Measurements from ENCODE around the gene FSD2.

Gene FSD2, protein sequence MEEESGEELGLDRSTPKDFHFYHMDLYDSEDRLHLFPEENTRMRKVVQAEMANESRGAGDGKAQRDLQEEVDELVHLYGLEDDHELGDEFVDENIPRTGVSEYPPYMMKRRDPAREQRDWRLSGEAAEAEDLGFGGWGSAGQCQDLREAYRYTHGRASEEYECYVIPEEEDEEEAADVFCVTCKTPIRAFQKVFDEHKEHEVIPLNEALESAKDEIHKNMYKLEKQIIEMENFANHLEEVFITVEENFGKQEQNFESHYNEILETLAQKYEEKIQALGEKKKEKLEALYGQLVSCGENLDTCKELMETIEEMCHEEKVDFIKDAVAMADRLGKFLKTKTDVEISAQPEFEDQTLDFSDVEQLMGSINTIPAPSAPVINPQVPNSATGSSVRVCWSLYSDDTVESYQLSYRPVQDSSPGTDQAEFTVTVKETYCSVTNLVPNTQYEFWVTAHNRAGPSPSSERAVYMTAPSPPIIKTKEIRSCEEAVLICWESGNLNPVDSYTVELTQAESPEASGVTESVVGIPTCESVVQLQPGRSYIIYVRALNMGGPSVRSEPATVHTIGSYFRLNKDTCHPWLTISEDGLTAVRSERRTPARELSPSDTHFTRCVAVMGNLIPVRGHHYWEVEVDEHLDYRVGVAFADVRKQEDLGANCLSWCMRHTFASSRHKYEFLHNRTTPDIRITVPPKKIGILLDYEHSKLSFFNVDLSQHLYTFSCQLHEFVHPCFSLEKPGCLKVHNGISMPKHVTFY

DNA sequence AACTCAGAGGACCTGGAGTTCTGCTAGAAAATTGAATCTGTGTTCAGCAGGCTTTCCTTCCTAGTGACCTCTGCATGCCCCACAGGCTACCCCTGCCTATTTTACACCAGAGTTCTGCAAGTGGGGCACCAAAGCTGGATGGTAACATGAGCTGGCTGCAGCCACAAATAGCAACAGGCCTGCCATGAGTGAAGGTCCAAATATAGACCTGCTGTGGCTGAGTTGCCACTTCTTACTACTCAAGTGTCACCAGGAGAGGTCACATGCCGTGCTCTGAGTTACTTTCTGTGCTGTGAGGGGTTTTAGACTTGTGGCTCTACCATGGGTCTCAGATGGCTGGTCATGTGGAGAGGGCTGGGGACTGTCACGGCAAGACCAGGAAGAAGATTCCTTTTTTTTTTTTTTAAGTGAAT, at the start of gene FSD2:
FSD2 (minus strand) TSS at position 76 of the 413 bp plus-strand sequence. CDS start 18,679 bp downstream, outside the sequence.
- Histone ChIP-seq H3K27ac (ENCODE audit: low read depth, low read length) (no peak within 1 kb of the TSS), H3K4me1 (ENCODE audit: control insufficient read depth, insufficient read depth, low read length) (peaks cover 7% of the 10 kb centered on the region), H3K27me3 (ENCODE audit: control insufficient read depth, insufficient read depth, low read length) (no peaks in the 10 kb centered on the region), H3K36me3 (ENCODE audit: control insufficient read depth, insufficient read depth, low read length) (no peaks in the 10 kb centered on the region), H3K9ac (ENCODE audit: low read length) (no peak within 1 kb of the TSS), H3K4me3 (ENCODE audit: low read length) (no peak within 1 kb of the TSS)

DNA sequence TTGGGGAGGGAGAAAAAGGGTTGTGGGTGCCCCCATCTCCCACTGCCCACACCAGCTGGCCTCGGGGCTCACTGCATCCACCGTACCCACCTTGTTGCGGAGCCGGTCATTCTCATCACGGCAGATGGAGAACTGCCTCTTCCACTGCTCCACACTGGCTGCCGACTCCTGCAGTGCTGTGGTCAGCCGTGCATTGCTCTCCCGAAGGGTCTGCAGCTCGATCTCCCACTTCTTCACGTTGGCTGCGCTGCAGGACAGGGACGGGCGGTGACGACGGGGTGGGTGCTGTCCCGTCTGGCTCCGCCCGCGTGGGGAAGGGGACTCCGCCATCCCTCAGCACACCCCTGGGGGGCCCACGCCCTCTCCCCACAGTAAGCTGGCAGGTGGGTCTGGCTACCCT, 48.7 kb upstream of the FSD2 start:
- Histone ChIP-seq H3K4me1 (ENCODE audit: control insufficient read depth, insufficient read depth, low read length) (no peaks in the 10 kb centered on the region), H3K9ac (ENCODE audit: low read length) (no peak overlapping the region), H3K4me3 (ENCODE audit: low read length) (no peak overlapping the region), H3K27ac (ENCODE audit: low read depth, low read length) (no peak overlapping the region), H3K27me3 (ENCODE audit: control insufficient read depth, insufficient read depth, low read length) (no peaks in the 10 kb centered on the region), H3K36me3 (ENCODE audit: control insufficient read depth, insufficient read depth, low read length) (peaks cover 3% of the 10 kb centered on the region)

DNA sequence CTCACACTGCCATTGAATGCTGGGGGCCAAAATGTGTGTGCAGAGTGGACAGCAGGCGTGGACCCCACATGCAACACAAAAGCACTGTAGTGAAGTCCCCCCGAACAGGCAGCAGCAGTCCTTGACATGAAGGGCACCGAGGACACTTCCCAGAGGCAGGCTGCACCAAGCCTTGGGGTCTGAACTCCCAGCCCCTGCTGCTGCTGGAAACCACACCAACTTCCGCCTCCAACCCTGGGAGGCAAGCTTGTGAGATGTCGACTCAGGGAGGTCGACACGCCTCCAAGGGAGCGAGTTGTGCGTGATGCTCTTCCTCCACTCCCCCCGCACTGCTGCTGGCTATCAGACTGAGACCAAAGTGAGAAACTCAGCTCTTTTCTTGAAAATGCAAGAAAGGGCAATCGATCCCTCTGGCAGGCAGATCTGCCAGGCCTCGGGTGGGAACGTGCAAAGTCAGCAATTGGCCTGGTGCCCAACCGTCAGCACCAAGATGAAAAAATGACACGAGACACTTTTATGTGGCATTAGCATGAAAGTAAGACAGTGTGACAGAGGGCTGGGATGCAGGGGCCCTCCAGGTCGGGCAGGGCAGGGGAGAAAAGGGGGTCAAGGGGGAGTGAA, 47.2 kb upstream of the FSD2 start:
- Histone ChIP-seq H3K4me1 (ENCODE audit: control insufficient read depth, insufficient read depth, low read length) (no peaks in the 10 kb centered on the region), H3K36me3 (ENCODE audit: control insufficient read depth, insufficient read depth, low read length) (no peaks in the 10 kb centered on the region), H3K4me3 (ENCODE audit: low read length) (no peak overlapping the region), H3K27me3 (ENCODE audit: control insufficient read depth, insufficient read depth, low read length) (no peaks in the 10 kb centered on the region), H3K27ac (ENCODE audit: low read depth, low read length) (no peak overlapping the region), H3K9ac (ENCODE audit: low read length) (no peak overlapping the region)

DNA sequence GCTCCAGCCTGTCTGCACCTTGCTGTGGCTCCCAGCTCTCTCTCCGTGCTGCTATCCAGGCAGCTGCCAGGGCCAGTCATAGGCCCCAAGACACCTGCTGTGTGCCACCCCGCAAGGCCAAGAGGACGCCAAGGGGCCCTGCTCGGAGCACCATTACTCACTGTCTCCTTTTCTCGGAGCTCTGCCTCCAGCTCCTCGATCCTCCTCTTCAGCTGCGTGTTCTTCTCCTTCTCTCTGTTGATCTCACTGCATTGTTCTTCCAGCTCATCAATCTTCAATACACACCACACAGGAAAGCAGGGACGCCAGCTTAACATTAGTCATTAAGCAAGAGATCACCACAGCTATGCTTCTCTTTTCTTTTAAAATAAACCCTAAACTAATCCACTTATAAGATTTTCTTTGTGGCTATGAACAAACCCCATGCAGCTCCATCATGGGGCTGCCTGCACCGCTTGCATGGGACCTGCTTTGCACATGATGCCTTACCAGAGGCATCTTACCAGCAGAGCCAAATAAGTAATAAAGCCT, 46.2 kb upstream of the FSD2 start:
- H3K9ac ChIP-seq (ENCODE audit: low read length) = no peak overlapping the region
- H3K4me1 ChIP-seq (ENCODE audit: control insufficient read depth, insufficient read depth, low read length) = no peaks in the 10 kb centered on the region
- no peaks in the 10 kb centered on the region for H3K36me3 ChIP-seq (ENCODE audit: control insufficient read depth, insufficient read depth, low read length)
- no peaks in the 10 kb centered on the region for H3K27me3 ChIP-seq (ENCODE audit: control insufficient read depth, insufficient read depth, low read length)
- H3K4me3 ChIP-seq (ENCODE audit: low read length) = no peak overlapping the region
- H3K27ac ChIP-seq (ENCODE audit: low read depth, low read length) = no peak overlapping the region

DNA sequence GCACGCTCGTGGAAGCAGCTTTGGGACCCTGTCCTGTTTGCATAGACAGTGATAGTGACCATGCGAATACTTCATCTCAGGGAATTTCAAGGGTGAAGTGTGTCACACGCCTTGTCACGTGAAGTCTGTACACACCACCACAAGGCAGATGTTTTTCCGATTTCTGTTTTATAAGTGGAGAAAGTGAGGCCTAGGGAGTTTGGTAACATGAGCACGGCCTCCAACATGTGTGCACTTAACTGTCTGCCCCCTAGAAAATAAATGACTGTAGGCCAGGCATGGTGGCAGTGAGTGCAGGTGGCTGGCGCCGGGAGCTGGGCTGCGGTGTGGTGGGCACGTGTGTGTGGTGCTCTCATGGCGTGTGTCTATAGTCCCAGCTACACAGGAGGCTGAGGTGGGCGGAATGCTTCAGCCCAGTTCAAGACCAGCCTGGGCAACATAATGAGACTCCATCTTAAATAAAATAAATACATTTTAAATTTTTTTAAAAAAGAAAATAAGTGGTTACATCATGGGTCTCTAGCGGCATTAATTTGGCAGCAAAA, 45.5 kb upstream of the FSD2 start:
- Histone ChIP-seq H3K4me1 (ENCODE audit: control insufficient read depth, insufficient read depth, low read length) (no peaks in the 10 kb centered on the region), H3K27me3 (ENCODE audit: control insufficient read depth, insufficient read depth, low read length) (no peaks in the 10 kb centered on the region), H3K27ac (ENCODE audit: low read depth, low read length) (no peak overlapping the region), H3K36me3 (ENCODE audit: control insufficient read depth, insufficient read depth, low read length) (no peaks in the 10 kb centered on the region), H3K4me3 (ENCODE audit: low read length) (no peak overlapping the region), H3K9ac (ENCODE audit: low read length) (no peak overlapping the region)

DNA sequence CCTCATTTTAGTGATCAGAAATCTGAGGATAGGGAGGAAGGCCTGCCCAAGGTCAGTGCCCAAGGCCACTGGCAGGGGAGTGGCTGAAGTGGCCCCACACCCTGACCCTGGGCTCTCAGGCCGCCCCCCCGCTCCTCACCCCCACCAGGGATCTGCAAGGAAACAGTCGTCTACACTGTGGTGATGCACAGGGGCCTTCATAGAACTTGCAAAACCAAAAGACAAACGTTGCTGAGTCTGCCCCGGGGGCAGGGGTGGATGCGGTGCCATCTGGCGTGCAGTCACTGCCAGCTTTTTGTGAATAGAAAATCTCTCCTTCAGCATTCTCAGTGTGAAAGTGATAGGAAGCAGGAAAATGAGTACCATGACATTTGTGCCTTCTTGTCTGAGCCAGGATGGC, 44.9 kb upstream of the FSD2 start:
- no peaks in the 10 kb centered on the region for H3K36me3 ChIP-seq (ENCODE audit: control insufficient read depth, insufficient read depth, low read length)
- H3K4me1 ChIP-seq (ENCODE audit: control insufficient read depth, insufficient read depth, low read length) = no peaks in the 10 kb centered on the region
- H3K27ac ChIP-seq (ENCODE audit: low read depth, low read length) = no peak overlapping the region
- H3K27me3 ChIP-seq (ENCODE audit: control insufficient read depth, insufficient read depth, low read length) = no peaks in the 10 kb centered on the region
- no peak overlapping the region for H3K9ac ChIP-seq (ENCODE audit: low read length)
- H3K4me3 ChIP-seq (ENCODE audit: low read length) = no peak overlapping the region

DNA sequence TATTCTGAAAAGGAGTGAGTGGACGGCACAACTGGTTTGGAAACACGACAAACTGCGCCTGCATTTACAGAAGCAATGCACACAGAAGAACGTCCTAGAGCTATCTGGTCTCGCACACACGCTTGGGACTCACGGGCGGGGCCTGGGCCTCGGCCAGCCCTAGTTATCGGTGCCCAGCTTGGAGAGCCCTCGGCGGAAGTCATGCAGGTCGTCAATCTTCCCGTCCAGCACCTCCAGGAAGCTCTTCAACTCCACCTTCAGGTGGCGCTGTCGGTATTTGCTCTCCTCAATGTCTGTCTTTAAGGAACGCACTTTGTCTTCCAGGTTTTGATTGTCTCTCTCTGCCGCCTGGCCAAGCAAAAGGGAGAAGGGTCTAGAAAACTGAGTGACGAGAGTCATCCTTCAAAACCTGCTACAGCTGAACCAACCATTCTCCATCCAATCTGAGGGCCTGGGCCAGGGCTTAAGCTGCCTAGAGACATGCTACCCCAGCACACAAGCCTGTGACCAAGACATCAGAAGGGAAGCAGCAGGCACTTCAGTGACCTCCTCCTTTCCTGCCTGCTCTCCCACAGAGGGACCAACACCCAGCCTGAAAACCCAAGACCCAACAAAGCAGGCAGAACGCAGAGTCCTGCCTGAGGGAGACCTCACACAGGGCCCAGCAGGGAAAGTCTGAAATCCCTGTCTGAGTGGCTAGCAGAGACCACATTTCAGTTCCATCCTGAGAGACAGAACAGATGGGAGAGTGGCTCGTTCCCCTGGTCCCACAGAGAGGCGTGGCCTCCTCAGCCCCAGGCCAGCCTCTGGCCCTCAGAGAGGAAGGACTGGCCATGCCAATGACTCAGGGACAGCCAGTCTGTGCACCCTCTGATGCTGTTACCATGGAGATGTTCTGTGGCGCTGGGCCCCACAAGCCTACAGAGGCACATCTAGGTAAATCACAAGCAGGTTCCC, 44.0 kb upstream of the FSD2 start:
- Histone ChIP-seq H3K36me3 (ENCODE audit: control insufficient read depth, insufficient read depth, low read length) (no peaks in the 10 kb centered on the region), H3K4me1 (ENCODE audit: control insufficient read depth, insufficient read depth, low read length) (no peaks in the 10 kb centered on the region), H3K27me3 (ENCODE audit: control insufficient read depth, insufficient read depth, low read length) (no peaks in the 10 kb centered on the region), H3K4me3 (ENCODE audit: low read length) (peak overlapping the region; percentile 22), H3K27ac (ENCODE audit: low read depth, low read length) (peak overlapping the region; percentile 41), H3K9ac (ENCODE audit: low read length) (no peak overlapping the region)

DNA sequence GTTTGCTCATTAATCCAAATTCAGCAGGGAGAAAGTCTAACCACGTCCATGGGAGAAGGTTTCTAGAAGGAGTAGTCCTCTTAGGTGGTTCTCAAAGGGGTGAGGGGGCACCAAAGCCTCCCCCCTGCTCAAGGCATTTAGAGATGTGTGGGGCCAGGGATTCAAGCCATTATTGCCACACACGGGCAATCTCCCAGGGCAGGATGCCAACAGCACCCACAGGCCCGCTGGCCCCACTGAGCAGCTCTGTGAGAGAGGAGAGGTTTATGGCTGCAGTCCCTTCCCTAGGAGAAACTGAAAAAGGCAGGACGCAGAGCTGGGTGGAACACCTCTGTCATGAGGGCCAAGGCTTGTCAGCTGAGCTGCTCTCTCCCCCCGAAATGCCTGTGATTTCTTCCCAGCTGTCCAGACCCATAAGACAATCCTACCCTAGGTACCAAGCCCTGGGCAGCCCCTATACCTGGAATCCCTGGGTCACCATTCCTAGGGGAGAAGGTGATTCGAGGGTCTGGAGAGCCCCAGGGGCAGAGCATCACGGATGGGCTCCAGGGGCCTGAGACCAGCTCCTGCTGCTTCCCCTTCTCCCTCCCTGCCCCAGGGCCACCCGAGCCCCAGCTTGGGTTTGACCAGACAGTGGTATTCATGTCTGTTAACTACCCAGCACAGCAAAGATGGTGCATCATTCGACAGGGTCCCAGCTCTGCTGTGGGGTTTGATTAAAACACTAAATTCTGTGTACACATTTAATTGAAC, 42.5 kb upstream of the FSD2 start:
- H3K4me1 ChIP-seq (ENCODE audit: control insufficient read depth, insufficient read depth, low read length) = no peaks in the 10 kb centered on the region
- no peak overlapping the region for H3K4me3 ChIP-seq (ENCODE audit: low read length)
- H3K27ac ChIP-seq (ENCODE audit: low read depth, low read length) = no peak overlapping the region
- no peaks in the 10 kb centered on the region for H3K36me3 ChIP-seq (ENCODE audit: control insufficient read depth, insufficient read depth, low read length)
- no peaks in the 10 kb centered on the region for H3K27me3 ChIP-seq (ENCODE audit: control insufficient read depth, insufficient read depth, low read length)
- no peak overlapping the region for H3K9ac ChIP-seq (ENCODE audit: low read length)

DNA sequence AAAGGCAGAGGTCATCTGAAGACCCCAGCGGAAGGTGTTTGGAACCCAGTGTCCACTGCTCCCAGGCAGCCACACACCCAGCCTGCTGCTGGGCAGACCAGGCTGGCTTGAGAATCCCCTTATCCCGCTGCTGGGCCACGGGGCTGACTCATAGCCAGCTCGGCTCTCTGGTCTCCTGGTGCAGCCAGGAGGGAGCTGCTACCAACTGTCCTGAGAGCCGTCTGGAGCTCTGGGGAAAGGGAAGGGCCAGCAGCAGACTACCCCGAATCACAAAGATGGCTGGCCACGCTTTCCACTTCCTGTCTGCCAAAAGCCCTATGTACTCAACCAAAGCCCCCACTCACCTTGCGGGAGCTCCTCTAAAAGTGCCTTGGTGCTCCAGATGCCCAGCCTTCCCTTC, 41.8 kb upstream of the FSD2 start:
- no peaks in the 10 kb centered on the region for H3K4me1 ChIP-seq (ENCODE audit: control insufficient read depth, insufficient read depth, low read length)
- no peak overlapping the region for H3K27ac ChIP-seq (ENCODE audit: low read depth, low read length)
- H3K4me3 ChIP-seq (ENCODE audit: low read length) = no peak overlapping the region
- H3K36me3 ChIP-seq (ENCODE audit: control insufficient read depth, insufficient read depth, low read length) = no peaks in the 10 kb centered on the region
- no peak overlapping the region for H3K9ac ChIP-seq (ENCODE audit: low read length)
- no peaks in the 10 kb centered on the region for H3K27me3 ChIP-seq (ENCODE audit: control insufficient read depth, insufficient read depth, low read length)

DNA sequence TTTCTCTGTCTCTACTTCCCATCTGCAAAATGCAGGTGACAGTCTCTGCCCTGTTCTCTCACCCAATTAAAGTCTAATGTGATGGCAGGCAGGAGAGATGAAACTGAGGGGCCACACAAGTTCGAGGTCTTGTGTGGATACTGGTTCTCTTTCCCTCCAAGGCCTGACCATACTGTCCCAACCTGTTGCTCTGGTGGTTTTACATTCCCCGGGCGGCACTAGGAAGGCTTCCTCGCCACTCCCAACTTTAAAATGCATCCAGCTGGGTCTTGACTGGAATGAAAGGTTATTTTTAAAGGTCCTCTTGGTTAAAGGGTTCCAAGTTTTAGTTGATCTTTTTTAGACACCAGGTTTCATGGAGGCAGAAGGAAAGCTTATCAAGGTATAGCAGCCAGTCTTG, 40.8 kb upstream of the FSD2 start:
- no peak overlapping the region for H3K9ac ChIP-seq (ENCODE audit: low read length)
- H3K4me1 ChIP-seq (ENCODE audit: control insufficient read depth, insufficient read depth, low read length) = no peaks in the 10 kb centered on the region
- H3K27me3 ChIP-seq (ENCODE audit: control insufficient read depth, insufficient read depth, low read length) = no peaks in the 10 kb centered on the region
- no peak overlapping the region for H3K27ac ChIP-seq (ENCODE audit: low read depth, low read length)
- no peaks in the 10 kb centered on the region for H3K36me3 ChIP-seq (ENCODE audit: control insufficient read depth, insufficient read depth, low read length)
- H3K4me3 ChIP-seq (ENCODE audit: low read length) = no peak overlapping the region

DNA sequence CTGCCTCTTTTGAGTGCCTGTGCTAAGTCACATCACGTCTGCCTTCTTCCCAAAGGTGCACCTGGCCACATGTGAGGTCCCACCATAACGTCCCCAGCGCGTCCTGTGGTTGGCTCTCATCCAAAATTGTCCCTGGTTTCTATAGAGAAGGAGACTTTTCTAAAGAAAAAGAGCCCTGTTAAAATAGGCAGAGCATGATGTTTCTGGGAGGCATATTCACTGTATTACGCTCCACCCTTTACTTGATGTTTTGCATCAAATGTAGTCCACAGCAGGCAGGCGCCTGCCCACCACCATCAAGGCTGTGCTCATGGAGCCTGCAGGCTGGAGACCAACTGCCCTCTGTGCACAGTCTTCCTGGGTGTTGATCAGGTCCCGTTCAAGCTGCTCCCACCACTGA, 39.8 kb upstream of the FSD2 start:
- Histone ChIP-seq H3K36me3 (ENCODE audit: control insufficient read depth, insufficient read depth, low read length) (no peaks in the 10 kb centered on the region), H3K9ac (ENCODE audit: low read length) (no peak overlapping the region), H3K27ac (ENCODE audit: low read depth, low read length) (no peak overlapping the region), H3K27me3 (ENCODE audit: control insufficient read depth, insufficient read depth, low read length) (no peaks in the 10 kb centered on the region), H3K4me1 (ENCODE audit: control insufficient read depth, insufficient read depth, low read length) (no peaks in the 10 kb centered on the region), H3K4me3 (ENCODE audit: low read length) (no peak overlapping the region)

Measured in rectal smooth muscle tissue (tissue), 1 donor.